B cell (primary cell): ENCODE data around the gene FER. TPM values are rescaled to one million over a fixed set of nuclear protein-coding genes. Genes with fewer than 3 reads are reported as not detected.

ENCODE experiments used
- ATAC-seq: fragments of 200-7000 bp; cut with Tn5 transposase; one replicate; pipeline ENCODE4 v1.10.0; 2021; ENCODE audit warnings: low read depth, mild to moderate bottlenecking, moderate number of reproducible peaks, moderate library complexity
- CTCF ChIA-PET: fragments of 350-600 bp; sonication (Branson Sonifier 250); formaldehyde crosslinking; loops from one replicate; lab custom pipeline; 2021; ENCODE audit warnings: antibody characterized with exemption, inconsistent platforms; lab: Charles Lee
- POLR2A ChIA-PET: fragments of 350-600 bp; sonication (Branson Sonifier 250); formaldehyde crosslinking; loops from one replicate; lab custom pipeline; 2021; ENCODE audit warnings: antibody characterized with exemption; lab: Charles Lee
- DNase-seq: peaks from one replicate; pipeline ENCODE4 v3.0.0; 2013
- H2AFZ ChIP-seq: 2 replicates; pipeline ENCODE4 v1.6.1; 2012; ENCODE audit warnings: mild to moderate bottlenecking, low read depth, low read length; ENCODE audit not compliant: insufficient read depth, poor library complexity, severe bottlenecking
- H3K27ac ChIP-seq, 2 donors: 1 replicate in 1 of 2; 2 replicates in 1 of 2; pipeline ENCODE4 v1.5.1; 2012 to 2013; ENCODE audit warnings: low read length in 2 of 2, mild to moderate bottlenecking in 2 of 2, moderate library complexity in 1 of 2
- H3K27me3 ChIP-seq, 4 experiments: fragments of 200-600 bp in 1 of 4; sonication (generic) in 1 of 4; replicated peaks in 1 of 4; 1 replicate in 2 of 4; 2 replicates in 2 of 4; pipeline versions ENCODE4 v1.6.1 to v1.7.0; 2013 to 2016; ENCODE audit warnings: low read length in 3 of 4, mild to moderate bottlenecking in 2 of 4, mixed read lengths in 1 of 4, moderate library complexity in 1 of 4; ENCODE audit not compliant: insufficient read depth in 4 of 4, control insufficient read depth in 3 of 4; ENCODE audit errors: control extremely low read depth in 1 of 4
- H3K36me3 ChIP-seq, 2 experiments: replicated peaks in 1 of 2; 1 replicate in 1 of 2; 2 replicates in 1 of 2; pipeline versions ENCODE4 v1.6.1 to v1.7.1; 2013; ENCODE audit warnings: low read length in 1 of 2; ENCODE audit not compliant: insufficient read depth in 2 of 2, control insufficient read depth in 1 of 2; ENCODE audit errors: control extremely low read depth in 1 of 2, extremely low read depth in 1 of 2
- H3K4me1 ChIP-seq, 2 donors: fragments of 200-600 bp in 1 of 2; sonication (generic) in 1 of 2; 1 replicate in 1 of 2; 2 replicates in 1 of 2; pipeline versions ENCODE4 v1.5.1 to v1.6.1; 2013 to 2017; ENCODE audit warnings: low read length in 2 of 2; ENCODE audit not compliant: control insufficient read depth in 2 of 2, insufficient read depth in 2 of 2
- H3K4me2 ChIP-seq: replicated peaks from 2 replicates; pipeline ENCODE3; 2012; ENCODE audit warnings: mild to moderate bottlenecking, low read depth, low read length; ENCODE audit not compliant: poor library complexity, severe bottlenecking
- H3K4me3 ChIP-seq, 5 experiments: fragments of 200-600 bp in 1 of 5; sonication (generic) in 1 of 5; 1 replicate in 3 of 5; 2 replicates in 2 of 5; pipeline versions ENCODE4 v1.5.1 to v1.7.0; 2011 to 2016; ENCODE audit warnings: low read length in 4 of 5, mild to moderate bottlenecking in 4 of 5, low read depth in 2 of 5, control low read depth in 1 of 5, moderate library complexity in 1 of 5; ENCODE audit not compliant: insufficient read depth in 1 of 5; ENCODE audit errors: control extremely low read depth in 1 of 5, extremely low read depth in 1 of 5
- H3K79me2 ChIP-seq: fragments of 200-600 bp; sonication (generic); one replicate; pipeline ENCODE4 v1.6.0; 2016; ENCODE audit warnings: low read length; ENCODE audit not compliant: control insufficient read depth, insufficient read depth
- H3K9ac ChIP-seq: fragments of 200-600 bp; sonication (generic); 2 replicates; pipeline ENCODE4 v1.6.1; 2017; ENCODE audit warnings: mild to moderate bottlenecking, low read length, moderate library complexity
- H3K9me3 ChIP-seq, 3 donors: one replicate each; pipeline versions ENCODE4 v1.6.1 to v1.7.1; 2013; ENCODE audit warnings: low read length in 2 of 3; ENCODE audit not compliant: control insufficient read depth in 2 of 3, insufficient read depth in 1 of 3; ENCODE audit errors: control extremely low read depth in 1 of 3
- H4K20me1 ChIP-seq: 2 replicates; pipeline ENCODE4 v1.6.0; 2012; ENCODE audit warnings: mild to moderate bottlenecking, low read length; ENCODE audit not compliant: insufficient read depth, control insufficient read depth, poor library complexity, severe bottlenecking
- H3K27ac Mint-ChIP-seq: one replicate; pipeline ENCODE4 v1.8.0; 2021; ENCODE audit warnings: mixed read lengths
- H3K27me3 Mint-ChIP-seq: one replicate; pipeline ENCODE4 v1.8.0; 2021; ENCODE audit warnings: mixed read lengths
- H3K4me1 Mint-ChIP-seq: one replicate; pipeline ENCODE4 v1.8.0; 2021; ENCODE audit warnings: mixed read lengths
- H3K4me3 Mint-ChIP-seq: one replicate; pipeline ENCODE4 v1.8.0; 2021; ENCODE audit warnings: mixed read lengths
- H3K9me3 Mint-ChIP-seq: one replicate; pipeline ENCODE4 v1.8.0; 2022; ENCODE audit warnings: mixed read lengths; ENCODE audit not compliant: insufficient read depth
- CTCF ChIP-seq: fragments of 200-600 bp; IDR thresholded peaks from one replicate; pipeline ENCODE4 v1.8.0; 2022; ENCODE audit warnings: antibody characterized with exemption, mild to moderate bottlenecking
- EZH2 ChIP-seq: IDR thresholded peaks from 2 replicates; pipeline ENCODE4 v1.6.1; 2012; ENCODE audit warnings: borderline replicate concordance, low read depth, mild to moderate bottlenecking, moderate library complexity, low read length; ENCODE audit not compliant: insufficient read depth, poor library complexity, severe bottlenecking
- WGBS: methylation state at CpG from one replicate; pipeline ENCODE4 v1.1.5; 2013; ENCODE audit warnings: missing lambda C conversion rate; ENCODE audit not compliant: insufficient coverage; 5-methylcytosine and 5-hydroxymethylcytosine counted together
- intact Hi-C: fragments of 100-400 bp; cut with micrococcal nuclease; formaldehyde crosslinking; loops from one replicate; pipeline ENCODE4 v1.10.0; 2022
- polyA plus RNA-seq: library from polyadenylated mRNA; depleted of rRNA; stranded (reverse); fragments of >200 nt; gene quantifications from 2 replicates; pipeline ENCODE4 v1.2.3, GENCODE V29; 2012
- total RNA-seq, 2 donors: library from RNA; stranded (reverse); fragments of 120-200 nt in 1 of 2; gene quantifications; 1 replicate in 1 of 2; 2 replicates in 1 of 2; pipeline versions ENCODE4 v1.2.3 to v1.2.4, GENCODE V29; 2013 to 2022

Gene FER
- total and polyA plus RNA-seq, 2 donors (not counting 1 experiment from before 2014, with no cell fraction given), result 1.3 to 41.3 TPM

GRCh38 chr5:109218818-109219217 is 471.1 kb downstream of the FER start:
- H3K4me2 ChIP-seq, result no peak overlapping the region
- ChIA-PET POLR2A (no interaction called here), CTCF (no interaction called here)
- Mint-ChIP-seq H3K9me3 (no peaks in the 10 kb centered on the region), H3K27ac (no peak overlapping the region), H3K27me3 (peaks cover 8% of the 10 kb centered on the region), H3K4me3 (no peak overlapping the region), H3K4me1 (no peaks in the 10 kb centered on the region)
- no peaks in the 10 kb centered on the region for H4K20me1 ChIP-seq
- WGBS, result 81% methylated on average over 2 of the region's 4 CpGs
- H3K4me3 ChIP-seq, result no peak overlapping the region
- H2AFZ ChIP-seq, result no peak overlapping the region
- H3K4me1 ChIP-seq, result no peaks in the 10 kb centered on the region
- intact Hi-C loops, result no loop called here
- TF ChIP-seq EZH2, result no peak
- no peak for TF ChIP-seq CTCF
- no peaks in the 10 kb centered on the region for H3K79me2 ChIP-seq
- H3K9ac ChIP-seq, result no peak overlapping the region
- H3K36me3 ChIP-seq, result no peaks in the 10 kb centered on the region
- H3K9me3 ChIP-seq, result peaks cover 0 to 10% (median 0%) of the 10 kb centered on the region in 3 donors
- H3K27me3 ChIP-seq, result peaks cover 0 to 4% (median 0%) of the 10 kb centered on the region in 4 experiments
- ATAC-seq, result no peak
- no peak for DNase-seq
- H3K27ac ChIP-seq, result no peak overlapping the region

GRCh38 chr5:109223531-109223930 is 475.8 kb downstream of the FER start:
- H2AFZ ChIP-seq, result no peak overlapping the region
- POLR2A ChIA-PET, result no interaction called here
- intact Hi-C loops, result no loop called here
- no peak overlapping the region for H3K9ac ChIP-seq
- H3K36me3 ChIP-seq, result no peaks in the 10 kb centered on the region
- Mint-ChIP-seq H3K4me1 (no peaks in the 10 kb centered on the region), H3K27me3 (peaks cover 6% of the 10 kb centered on the region), H3K27ac (no peak overlapping the region), H3K4me3 (no peak overlapping the region), H3K9me3 (no peaks in the 10 kb centered on the region)
- H3K4me2 ChIP-seq, result no peak overlapping the region
- CTCF ChIA-PET, result no interaction called here
- no peaks in the 10 kb centered on the region for H3K4me1 ChIP-seq
- no peak overlapping the region for H3K4me3 ChIP-seq
- no peak for DNase-seq
- H3K9me3 ChIP-seq, result peaks cover 0 to 6% (median 0%) of the 10 kb centered on the region in 3 donors
- H3K27me3 ChIP-seq, result peaks cover 0 to 3% (median 0%) of the 10 kb centered on the region in 4 experiments
- no peak for ATAC-seq
- WGBS, result 93% methylated on average over 6 of the region's 9 CpGs
- no peak for TF ChIP-seq CTCF
- no peak for TF ChIP-seq EZH2
- no peaks in the 10 kb centered on the region for H4K20me1 ChIP-seq
- H3K79me2 ChIP-seq, result no peaks in the 10 kb centered on the region
- no peak overlapping the region for H3K27ac ChIP-seq
